Measurements from ENCODE around the gene CYSRT1.

CYSRT1 gene

DNA sequence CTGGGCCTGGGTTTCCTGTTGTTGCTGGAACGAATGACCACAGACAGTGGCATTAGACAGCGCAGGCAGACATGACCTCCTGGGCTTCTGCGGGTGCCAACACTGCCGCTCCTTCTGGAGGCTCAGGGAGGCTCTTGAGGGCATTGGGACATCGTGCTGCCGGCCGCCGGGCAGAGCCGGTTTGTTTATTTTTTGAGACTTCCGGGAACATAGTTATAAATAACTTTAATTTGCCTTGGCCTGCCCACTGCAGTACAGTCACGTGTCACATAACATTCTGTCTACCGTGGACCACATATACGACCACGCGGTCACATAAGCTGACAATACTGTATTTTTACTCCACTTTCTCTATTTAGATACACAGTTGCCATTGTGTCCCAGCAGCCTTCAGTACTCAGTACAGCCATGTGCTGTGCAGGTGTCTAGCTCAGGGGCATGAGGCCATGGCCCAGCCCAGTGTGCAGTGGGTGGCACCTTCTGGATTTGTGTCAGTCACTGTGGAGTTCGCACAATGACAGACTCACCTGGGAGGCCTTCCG lies 44.3 kb downstream of the CYSRT1 start:
- POLR2A ChIA-PET (ENCODE audit: low non-redundant PET), result interaction anchor here (0.5 kb wide), 1 partner anchor 180 kb away, joined by 3 read pairs; no protein-coding TSS in a partner anchor
- H3K27ac ChIP-seq, result peak overlapping the region; percentile 94
- DNase-seq (ENCODE audit: low spot score), result no peak
- TF ChIP-seq, protein P1, sequence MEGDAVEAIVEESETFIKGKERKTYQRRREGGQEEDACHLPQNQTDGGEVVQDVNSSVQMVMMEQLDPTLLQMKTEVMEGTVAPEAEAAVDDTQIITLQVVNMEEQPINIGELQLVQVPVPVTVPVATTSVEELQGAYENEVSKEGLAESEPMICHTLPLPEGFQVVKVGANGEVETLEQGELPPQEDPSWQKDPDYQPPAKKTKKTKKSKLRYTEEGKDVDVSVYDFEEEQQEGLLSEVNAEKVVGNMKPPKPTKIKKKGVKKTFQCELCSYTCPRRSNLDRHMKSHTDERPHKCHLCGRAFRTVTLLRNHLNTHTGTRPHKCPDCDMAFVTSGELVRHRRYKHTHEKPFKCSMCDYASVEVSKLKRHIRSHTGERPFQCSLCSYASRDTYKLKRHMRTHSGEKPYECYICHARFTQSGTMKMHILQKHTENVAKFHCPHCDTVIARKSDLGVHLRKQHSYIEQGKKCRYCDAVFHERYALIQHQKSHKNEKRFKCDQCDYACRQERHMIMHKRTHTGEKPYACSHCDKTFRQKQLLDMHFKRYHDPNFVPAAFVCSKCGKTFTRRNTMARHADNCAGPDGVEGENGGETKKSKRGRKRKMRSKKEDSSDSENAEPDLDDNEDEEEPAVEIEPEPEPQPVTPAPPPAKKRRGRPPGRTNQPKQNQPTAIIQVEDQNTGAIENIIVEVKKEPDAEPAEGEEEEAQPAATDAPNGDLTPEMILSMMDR (conservative IDR thresholded peaks at IDR 0.05; ENCODE audit: low read depth), result no peak
- CTCF ChIA-PET, result interaction anchor here (0.7 to 1.1 kb wide), 2 partner anchors 8 to 35 kb away, joined by 3 read pairs; partner anchors contain the start of gene TOR4A

DNA sequence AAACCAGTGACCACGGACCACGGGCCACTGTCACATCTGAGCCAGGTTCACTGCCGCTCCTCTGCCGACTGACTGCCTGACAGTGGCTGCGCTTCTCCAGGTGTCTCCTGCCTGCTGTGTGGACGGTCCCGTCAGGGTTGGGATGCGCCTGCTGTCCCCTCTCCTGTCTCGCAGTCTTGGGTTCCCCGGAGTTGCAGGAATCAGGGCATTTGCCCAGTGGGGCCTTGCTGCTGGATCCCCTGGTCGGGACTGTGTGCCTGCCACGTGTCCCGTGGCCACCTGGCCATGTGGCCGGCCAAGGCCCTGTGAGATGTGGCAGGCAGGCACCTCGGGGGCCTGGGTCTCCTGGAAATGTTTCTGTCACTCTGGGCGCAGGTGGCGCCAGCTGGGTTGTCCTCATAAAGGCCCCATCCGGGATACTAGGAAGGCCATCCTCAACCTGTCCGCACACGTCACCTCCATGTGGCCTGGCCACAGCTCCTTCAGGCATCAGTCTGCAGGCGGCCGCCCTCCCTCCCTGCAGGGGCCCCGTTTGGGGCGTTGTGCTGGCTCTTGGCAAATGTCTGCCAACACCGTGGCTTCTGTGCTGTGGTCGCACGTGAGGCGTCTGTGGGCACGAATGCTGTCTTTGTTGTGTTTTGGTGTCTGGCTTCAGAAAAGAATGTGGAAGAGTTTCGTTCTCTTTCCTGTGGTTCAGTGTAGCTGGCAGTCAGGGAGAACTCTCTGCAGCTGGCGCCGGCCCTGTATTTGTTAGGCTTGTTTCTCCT lies 46.1 kb downstream of the CYSRT1 start:
- ChIA-PET POLR2A (ENCODE audit: low non-redundant PET) (no interaction called here), CTCF (interaction anchor here (0.5 to 0.7 kb wide), 3 partner anchors 9 to 416 kb away, joined by 3 to 5 read pairs (median 4); no protein-coding TSS in a partner anchor)
- DNase-seq (ENCODE audit: low spot score), result no peak
- TF ChIP-seq, protein P1 (conservative IDR thresholded peaks at IDR 0.05; ENCODE audit: low read depth), result no peak
- H3K27ac ChIP-seq, result peak overlapping the region; percentile 94

DNA sequence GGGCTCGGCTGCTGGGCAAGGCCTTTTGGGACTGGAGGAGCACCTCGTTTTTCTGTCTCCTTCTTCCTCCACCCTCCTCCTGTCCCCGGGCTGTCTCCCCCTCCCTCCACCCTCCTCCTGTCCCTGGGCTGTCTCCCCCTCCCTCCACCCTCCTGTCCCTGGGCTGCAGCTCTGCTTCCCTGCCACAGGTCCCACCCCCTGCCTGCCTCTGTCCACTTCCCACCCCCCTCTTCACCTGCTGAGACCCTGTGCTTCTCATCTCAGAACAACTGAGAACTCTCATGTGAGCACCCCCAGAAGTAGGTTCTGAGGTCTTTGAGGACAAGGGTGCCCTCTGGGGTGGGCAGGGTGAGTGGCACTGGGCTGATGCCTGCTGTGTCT lies 46.7 kb downstream of the CYSRT1 start:
- no peak for DNase-seq (ENCODE audit: low spot score)
- ChIA-PET POLR2A (ENCODE audit: low non-redundant PET) (no interaction called here), CTCF (interaction anchor here (0.7 kb wide), 1 partner anchor 8 kb away, joined by 4 read pairs; no protein-coding TSS in a partner anchor)
- H3K27ac ChIP-seq, result peak overlapping the region; percentile 94
- TF ChIP-seq, protein P1 (conservative IDR thresholded peaks at IDR 0.05; ENCODE audit: low read depth), result no peak

DNA sequence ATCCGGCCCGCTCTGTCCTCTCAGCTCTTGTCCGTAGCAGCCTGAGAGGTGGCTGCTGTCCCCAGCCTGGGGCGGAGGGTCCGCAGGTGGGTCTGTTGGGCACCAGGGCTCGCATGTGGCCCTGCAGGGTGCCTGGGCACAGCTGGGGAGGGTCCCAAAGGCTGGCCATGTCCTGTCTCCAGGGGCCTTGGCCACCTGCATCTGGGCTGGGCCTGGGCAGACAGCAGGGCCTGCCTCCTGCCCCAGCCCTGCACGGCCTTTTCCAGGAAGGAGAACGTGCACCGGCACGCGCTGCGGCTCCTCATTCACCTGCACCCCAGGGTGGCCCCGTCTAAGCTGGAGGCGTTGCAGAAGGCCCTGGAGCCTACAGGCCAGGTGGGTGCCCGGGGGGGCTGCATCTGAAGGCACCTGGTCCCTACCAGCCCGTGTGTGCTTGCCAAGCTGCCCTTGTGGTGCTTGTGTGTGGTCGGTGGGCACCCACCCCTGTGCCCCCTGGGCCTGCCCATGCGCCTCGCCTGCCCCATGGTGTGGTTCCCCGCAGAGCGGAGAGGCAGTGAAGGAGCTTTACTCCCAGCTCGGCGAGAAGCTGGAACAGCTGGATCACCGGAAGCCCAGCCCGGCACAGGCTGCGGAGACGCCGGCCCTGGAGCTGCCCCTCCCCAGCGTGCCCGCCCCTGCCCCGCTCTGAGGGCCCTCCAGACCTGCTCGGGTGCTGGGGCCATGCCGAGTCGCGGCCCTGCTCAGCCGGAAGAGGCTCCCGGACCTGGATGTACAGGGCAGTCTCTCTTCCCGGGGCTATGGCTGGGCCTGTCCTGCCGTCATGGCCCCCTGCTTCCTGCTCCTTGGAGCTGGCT lies 47.5 kb downstream of the CYSRT1 start:
- POLR2A ChIA-PET (ENCODE audit: low non-redundant PET), result no interaction called here
- peak overlapping the region; percentile 94 for H3K27ac ChIP-seq
- CTCF ChIA-PET, result interaction anchor here (0.7 to 1.5 kb wide), 4 partner anchors 8 to 36 kb away, joined by 3 to 6 read pairs (median 4); no protein-coding TSS in a partner anchor

DNA sequence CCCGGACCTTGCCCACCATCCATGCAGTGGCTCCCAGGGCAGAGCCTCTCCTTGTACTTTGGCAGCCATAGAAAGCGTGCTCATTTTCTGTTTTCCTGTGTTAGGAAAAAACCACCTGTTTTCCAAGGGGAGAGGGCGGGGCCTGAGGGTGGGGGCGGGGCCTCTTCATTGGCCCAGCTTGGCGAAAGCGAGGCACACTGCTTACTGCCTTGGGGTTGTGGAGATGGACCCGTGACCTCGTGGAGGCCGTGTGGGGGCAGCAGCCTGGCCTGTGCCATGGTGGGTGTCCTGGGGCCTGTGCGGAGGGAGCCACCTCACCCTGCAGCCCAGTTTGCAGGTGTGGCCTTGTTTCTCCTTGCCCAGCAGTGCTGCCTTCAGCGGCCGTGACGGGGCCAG lies 48.1 kb downstream of the CYSRT1 start:
- H3K27ac ChIP-seq, result peak overlapping the region; percentile 94
- TF ChIP-seq, protein P1 (conservative IDR thresholded peaks at IDR 0.05; ENCODE audit: low read depth), result no peak
- ChIA-PET POLR2A (ENCODE audit: low non-redundant PET) (no interaction called here), CTCF (interaction anchor here (1.0 to 1.5 kb wide), 3 partner anchors 11 to 37 kb away, joined by 3 to 6 read pairs (median 4); no protein-coding TSS in a partner anchor)
- DNase-seq (ENCODE audit: low spot score), result no peak

More for the DNA sequence above, 47.5 kb downstream of the CYSRT1 start:
- no peak for DNase-seq (ENCODE audit: low spot score)
- TF ChIP-seq, protein P1 (conservative IDR thresholded peaks at IDR 0.05; ENCODE audit: low read depth), result no peak

All from RWPE1 (cell line).